Measurements from ENCODE around the gene IRF9. TPM values are rescaled to one million over a fixed set of nuclear protein-coding genes. Genes with fewer than 3 reads are reported as not detected.

IRF9 gene
- total and polyA plus RNA-seq, 2 of the 13 experiments (the other 11 are each of a cell fraction or from before 2014, with no cell fraction given), result 14.9 to 49.7 TPM

DNA sequence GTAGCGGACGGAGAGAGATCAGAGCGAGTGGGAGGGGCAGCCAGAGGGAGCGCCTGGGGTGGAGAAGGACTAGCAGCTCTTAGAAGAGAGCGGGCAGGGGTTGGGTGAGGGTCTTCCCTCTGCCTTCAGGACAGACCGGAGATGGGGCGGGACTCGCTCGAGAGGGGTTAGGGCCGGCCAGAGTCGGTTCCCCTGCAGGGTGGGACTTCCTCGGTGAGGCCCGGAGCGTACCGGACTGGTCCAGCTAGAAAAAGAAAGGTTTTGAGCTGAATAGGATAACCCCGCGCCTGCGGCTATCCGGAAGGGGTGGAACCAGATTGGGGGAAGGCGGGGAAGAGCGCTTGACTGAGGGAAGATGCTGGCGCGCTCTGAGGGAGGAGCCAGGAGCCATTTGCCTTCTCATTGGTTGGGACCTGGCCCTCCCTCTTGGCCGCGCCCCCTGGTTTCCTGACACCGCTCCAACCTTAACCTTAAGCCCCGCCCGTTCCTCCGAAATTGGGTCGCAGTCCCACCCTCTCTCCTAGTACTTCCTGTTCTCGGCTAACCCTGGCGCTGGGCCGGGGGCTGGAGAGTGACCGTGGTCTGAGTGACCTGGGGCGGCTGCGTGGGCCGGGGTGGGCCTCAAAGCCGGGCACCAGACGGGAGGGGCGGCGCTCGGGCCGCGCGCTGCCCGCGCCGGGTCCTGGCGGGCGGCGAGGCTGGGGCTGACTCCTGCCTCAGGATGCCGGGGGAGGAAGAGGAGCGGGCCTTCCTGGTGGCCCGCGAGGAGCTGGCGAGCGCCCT, 13.9 kb upstream of the IRF9 start, which contains the start of gene RNF31 (continued):
- TF ChIP-seq ZBTB7A (CRISPR knock-in tag; IDR thresholded peaks at IDR 0.05) (no peak), SMAD9 (CRISPR knock-in tag; IDR thresholded peaks at IDR 0.05) (no peak), ZMAT3 (CRISPR knock-in tag; conservative IDR thresholded peaks at IDR 0.05) (peak; percentile 10), RBFOX2 (IDR thresholded peaks at IDR 0.05; ENCODE audit: low read depth, low read length) (peak; percentile 95), RAD21 (CRISPR knock-in tag; IDR thresholded peaks at IDR 0.05) (peak; percentile 39), ZNF777 (CRISPR knock-in tag; IDR thresholded peaks at IDR 0.05) (peak; percentile 59; the same call in 1 of the 2 replicates), TCF12 (IDR thresholded peaks at IDR 0.05) (no peak), TCF12 (CRISPR knock-in tag; IDR thresholded peaks at IDR 0.05) (no peak), CEBPG (CRISPR knock-in tag; IDR thresholded peaks at IDR 0.05) (no peak), STAT5B (CRISPR knock-in tag; IDR thresholded peaks at IDR 0.05) (peak; percentile 86; the same call in 1 of the 2 replicates), ZNF607 (CRISPR knock-in tag; IDR thresholded peaks at IDR 0.05; ENCODE audit: borderline replicate concordance) (no peak), ZNF616 (CRISPR knock-in tag; IDR thresholded peaks at IDR 0.05; ENCODE audit: low read depth) (peak; percentile 54)
- TF ChIP-seq, protein P1, sequence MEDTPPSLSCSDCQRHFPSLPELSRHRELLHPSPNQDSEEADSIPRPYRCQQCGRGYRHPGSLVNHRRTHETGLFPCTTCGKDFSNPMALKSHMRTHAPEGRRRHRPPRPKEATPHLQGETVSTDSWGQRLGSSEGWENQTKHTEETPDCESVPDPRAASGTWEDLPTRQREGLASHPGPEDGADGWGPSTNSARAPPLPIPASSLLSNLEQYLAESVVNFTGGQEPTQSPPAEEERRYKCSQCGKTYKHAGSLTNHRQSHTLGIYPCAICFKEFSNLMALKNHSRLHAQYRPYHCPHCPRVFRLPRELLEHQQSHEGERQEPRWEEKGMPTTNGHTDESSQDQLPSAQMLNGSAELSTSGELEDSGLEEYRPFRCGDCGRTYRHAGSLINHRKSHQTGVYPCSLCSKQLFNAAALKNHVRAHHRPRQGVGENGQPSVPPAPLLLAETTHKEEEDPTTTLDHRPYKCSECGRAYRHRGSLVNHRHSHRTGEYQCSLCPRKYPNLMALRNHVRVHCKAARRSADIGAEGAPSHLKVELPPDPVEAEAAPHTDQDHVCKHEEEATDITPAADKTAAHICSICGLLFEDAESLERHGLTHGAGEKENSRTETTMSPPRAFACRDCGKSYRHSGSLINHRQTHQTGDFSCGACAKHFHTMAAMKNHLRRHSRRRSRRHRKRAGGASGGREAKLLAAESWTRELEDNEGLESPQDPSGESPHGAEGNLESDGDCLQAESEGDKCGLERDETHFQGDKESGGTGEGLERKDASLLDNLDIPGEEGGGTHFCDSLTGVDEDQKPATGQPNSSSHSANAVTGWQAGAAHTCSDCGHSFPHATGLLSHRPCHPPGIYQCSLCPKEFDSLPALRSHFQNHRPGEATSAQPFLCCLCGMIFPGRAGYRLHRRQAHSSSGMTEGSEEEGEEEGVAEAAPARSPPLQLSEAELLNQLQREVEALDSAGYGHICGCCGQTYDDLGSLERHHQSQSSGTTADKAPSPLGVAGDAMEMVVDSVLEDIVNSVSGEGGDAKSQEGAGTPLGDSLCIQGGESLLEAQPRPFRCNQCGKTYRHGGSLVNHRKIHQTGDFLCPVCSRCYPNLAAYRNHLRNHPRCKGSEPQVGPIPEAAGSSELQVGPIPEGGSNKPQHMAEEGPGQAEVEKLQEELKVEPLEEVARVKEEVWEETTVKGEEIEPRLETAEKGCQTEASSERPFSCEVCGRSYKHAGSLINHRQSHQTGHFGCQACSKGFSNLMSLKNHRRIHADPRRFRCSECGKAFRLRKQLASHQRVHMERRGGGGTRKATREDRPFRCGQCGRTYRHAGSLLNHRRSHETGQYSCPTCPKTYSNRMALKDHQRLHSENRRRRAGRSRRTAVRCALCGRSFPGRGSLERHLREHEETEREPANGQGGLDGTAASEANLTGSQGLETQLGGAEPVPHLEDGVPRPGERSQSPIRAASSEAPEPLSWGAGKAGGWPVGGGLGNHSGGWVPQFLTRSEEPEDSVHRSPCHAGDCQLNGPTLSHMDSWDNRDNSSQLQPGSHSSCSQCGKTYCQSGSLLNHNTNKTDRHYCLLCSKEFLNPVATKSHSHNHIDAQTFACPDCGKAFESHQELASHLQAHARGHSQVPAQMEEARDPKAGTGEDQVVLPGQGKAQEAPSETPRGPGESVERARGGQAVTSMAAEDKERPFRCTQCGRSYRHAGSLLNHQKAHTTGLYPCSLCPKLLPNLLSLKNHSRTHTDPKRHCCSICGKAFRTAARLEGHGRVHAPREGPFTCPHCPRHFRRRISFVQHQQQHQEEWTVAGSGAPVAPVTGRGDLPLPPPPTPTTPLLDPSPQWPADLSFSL (CRISPR knock-in tag; IDR thresholded peaks at IDR 0.05), result no peak
- TF ChIP-seq, protein P2, sequence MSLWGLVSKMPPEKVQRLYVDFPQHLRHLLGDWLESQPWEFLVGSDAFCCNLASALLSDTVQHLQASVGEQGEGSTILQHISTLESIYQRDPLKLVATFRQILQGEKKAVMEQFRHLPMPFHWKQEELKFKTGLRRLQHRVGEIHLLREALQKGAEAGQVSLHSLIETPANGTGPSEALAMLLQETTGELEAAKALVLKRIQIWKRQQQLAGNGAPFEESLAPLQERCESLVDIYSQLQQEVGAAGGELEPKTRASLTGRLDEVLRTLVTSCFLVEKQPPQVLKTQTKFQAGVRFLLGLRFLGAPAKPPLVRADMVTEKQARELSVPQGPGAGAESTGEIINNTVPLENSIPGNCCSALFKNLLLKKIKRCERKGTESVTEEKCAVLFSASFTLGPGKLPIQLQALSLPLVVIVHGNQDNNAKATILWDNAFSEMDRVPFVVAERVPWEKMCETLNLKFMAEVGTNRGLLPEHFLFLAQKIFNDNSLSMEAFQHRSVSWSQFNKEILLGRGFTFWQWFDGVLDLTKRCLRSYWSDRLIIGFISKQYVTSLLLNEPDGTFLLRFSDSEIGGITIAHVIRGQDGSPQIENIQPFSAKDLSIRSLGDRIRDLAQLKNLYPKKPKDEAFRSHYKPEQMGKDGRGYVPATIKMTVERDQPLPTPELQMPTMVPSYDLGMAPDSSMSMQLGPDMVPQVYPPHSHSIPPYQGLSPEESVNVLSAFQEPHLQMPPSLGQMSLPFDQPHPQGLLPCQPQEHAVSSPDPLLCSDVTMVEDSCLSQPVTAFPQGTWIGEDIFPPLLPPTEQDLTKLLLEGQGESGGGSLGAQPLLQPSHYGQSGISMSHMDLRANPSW (CRISPR knock-in tag; IDR thresholded peaks at IDR 0.05; ENCODE audit: borderline replicate concordance), result no peak; the same call in 1 of the 2 replicates
- TF ChIP-seq, protein P3, sequence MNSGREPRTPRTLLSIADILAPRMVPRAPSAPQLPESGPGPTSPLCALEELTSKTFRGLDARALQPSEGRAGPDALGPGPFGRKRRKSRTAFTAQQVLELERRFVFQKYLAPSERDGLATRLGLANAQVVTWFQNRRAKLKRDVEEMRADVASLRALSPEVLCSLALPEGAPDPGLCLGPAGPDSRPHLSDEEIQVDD (CRISPR knock-in tag; IDR thresholded peaks at IDR 0.05; ENCODE audit: borderline replicate concordance), result peak; percentile 86; the same call in 1 of the 2 replicates
- TF ChIP-seq, protein P4, sequence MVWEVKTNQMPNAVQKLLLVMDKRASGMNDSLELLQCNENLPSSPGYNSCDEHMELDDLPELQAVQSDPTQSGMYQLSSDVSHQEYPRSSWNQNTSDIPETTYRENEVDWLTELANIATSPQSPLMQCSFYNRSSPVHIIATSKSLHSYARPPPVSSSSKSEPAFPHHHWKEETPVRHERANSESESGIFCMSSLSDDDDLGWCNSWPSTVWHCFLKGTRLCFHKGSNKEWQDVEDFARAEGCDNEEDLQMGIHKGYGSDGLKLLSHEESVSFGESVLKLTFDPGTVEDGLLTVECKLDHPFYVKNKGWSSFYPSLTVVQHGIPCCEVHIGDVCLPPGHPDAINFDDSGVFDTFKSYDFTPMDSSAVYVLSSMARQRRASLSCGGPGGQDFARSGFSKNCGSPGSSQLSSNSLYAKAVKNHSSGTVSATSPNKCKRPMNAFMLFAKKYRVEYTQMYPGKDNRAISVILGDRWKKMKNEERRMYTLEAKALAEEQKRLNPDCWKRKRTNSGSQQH (CRISPR knock-in tag; IDR thresholded peaks at IDR 0.05; ENCODE audit: low read depth), result peak; percentile 66
- TF ChIP-seq, protein P5, sequence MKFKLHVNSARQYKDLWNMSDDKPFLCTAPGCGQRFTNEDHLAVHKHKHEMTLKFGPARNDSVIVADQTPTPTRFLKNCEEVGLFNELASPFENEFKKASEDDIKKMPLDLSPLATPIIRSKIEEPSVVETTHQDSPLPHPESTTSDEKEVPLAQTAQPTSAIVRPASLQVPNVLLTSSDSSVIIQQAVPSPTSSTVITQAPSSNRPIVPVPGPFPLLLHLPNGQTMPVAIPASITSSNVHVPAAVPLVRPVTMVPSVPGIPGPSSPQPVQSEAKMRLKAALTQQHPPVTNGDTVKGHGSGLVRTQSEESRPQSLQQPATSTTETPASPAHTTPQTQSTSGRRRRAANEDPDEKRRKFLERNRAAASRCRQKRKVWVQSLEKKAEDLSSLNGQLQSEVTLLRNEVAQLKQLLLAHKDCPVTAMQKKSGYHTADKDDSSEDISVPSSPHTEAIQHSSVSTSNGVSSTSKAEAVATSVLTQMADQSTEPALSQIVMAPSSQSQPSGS (CRISPR knock-in tag; IDR thresholded peaks at IDR 0.05), result no peak; the same call in 1 of the 2 replicates

Data from HepG2 (cell line).